Mucosa of rectum (tissue), 2 donors: ENCODE measurements around the gene MAST3.

Experiments used
- H3K27ac ChIP-seq, 2 donors: one replicate each; pipeline ENCODE4 v1.7.0; 2013; ENCODE audit warnings: inconsistent platforms in 2 of 2, low read depth in 2 of 2, low read length in 2 of 2
- H3K27me3 ChIP-seq, 2 donors: one replicate each; pipeline ENCODE4 v1.7.0; 2013; ENCODE audit warnings: low read length in 2 of 2; ENCODE audit not compliant: control insufficient read depth in 2 of 2, insufficient read depth in 2 of 2
- H3K36me3 ChIP-seq, 2 donors: one replicate each; pipeline ENCODE4 v1.7.0; 2013; ENCODE audit warnings: low read length in 2 of 2; ENCODE audit not compliant: control insufficient read depth in 2 of 2, insufficient read depth in 2 of 2
- H3K4me1 ChIP-seq, 2 donors: one replicate each; pipeline ENCODE4 v1.7.0; 2013; ENCODE audit warnings: low read length in 2 of 2, mild to moderate bottlenecking in 1 of 2; ENCODE audit not compliant: control insufficient read depth in 2 of 2, insufficient read depth in 2 of 2
- H3K4me3 ChIP-seq, 2 donors: one replicate each; pipeline ENCODE4 v1.7.0; 2013; ENCODE audit warnings: low read length in 2 of 2
- H3K9ac ChIP-seq, 2 donors: one replicate each; pipeline ENCODE4 v1.7.0; 2013; ENCODE audit warnings: low read length in 2 of 2, low read depth in 1 of 2, mild to moderate bottlenecking in 1 of 2
- H3K9me3 ChIP-seq, 2 donors: one replicate each; pipeline ENCODE4 v1.7.0; 2013; ENCODE audit warnings: low read length in 2 of 2; ENCODE audit not compliant: control insufficient read depth in 2 of 2
- donor health status: healthy.
- donor health status: Normal muscosa, but diverticular disease.

Gene MAST3

GRCh38 chr19:18131841-18132596, 34.4 kb downstream of the MAST3 start:
- Histone ChIP-seq H3K9ac (no peak overlapping the region), H3K36me3 (peaks cover 44 to 55% of the 10 kb centered on the region in 2 donors), H3K9me3 (no peaks in the 10 kb centered on the region), H3K27me3 (no peaks in the 10 kb centered on the region), H3K4me1 (peaks cover 7 to 12% of the 10 kb centered on the region in 2 donors), H3K27ac (no peak overlapping the region), H3K4me3 (no peak overlapping the region)

GRCh38 chr19:18135712-18136584, 38.4 kb downstream of the MAST3 start:
- no peak overlapping the region for H3K4me3 ChIP-seq
- H3K36me3 ChIP-seq: peaks cover 31 to 47% of the 10 kb centered on the region in 2 donors
- peaks cover 7 to 12% of the 10 kb centered on the region in 2 donors for H3K4me1 ChIP-seq
- H3K9ac ChIP-seq: peak overlapping the region in 1 of 2 donors; percentile 14
- H3K27ac ChIP-seq: peak overlapping the region; percentile 70 to 79
- H3K27me3 ChIP-seq: no peaks in the 10 kb centered on the region
- H3K9me3 ChIP-seq: no peaks in the 10 kb centered on the region

- no peaks in the 10 kb centered on the region for H3K27me3 ChIP-seq
- H3K4me1 ChIP-seq: peaks cover 7 to 12% of the 10 kb centered on the region in 2 donors
- H3K27ac ChIP-seq: no peak overlapping the region
- peaks cover 29 to 45% of the 10 kb centered on the region in 2 donors for H3K36me3 ChIP-seq
- H3K9me3 ChIP-seq: no peaks in the 10 kb centered on the region
- H3K4me3 ChIP-seq: no peak overlapping the region
- no peak overlapping the region for H3K9ac ChIP-seq
Observed at GRCh38 chr19:18137242-18137641, 39.7 kb downstream of the MAST3 start.

GRCh38 chr19:18137657-18138339, 40.2 kb downstream of the MAST3 start:
- H3K27ac ChIP-seq: no peak overlapping the region
- no peaks in the 10 kb centered on the region for H3K9me3 ChIP-seq
- H3K9ac ChIP-seq: no peak overlapping the region
- no peak overlapping the region for H3K4me3 ChIP-seq
- peaks cover 25 to 41% of the 10 kb centered on the region in 2 donors for H3K36me3 ChIP-seq
- peaks cover 7 to 12% of the 10 kb centered on the region in 2 donors for H3K4me1 ChIP-seq
- no peaks in the 10 kb centered on the region for H3K27me3 ChIP-seq

- peaks cover 39 to 51% of the 10 kb centered on the region in 2 donors for H3K36me3 ChIP-seq
- H3K27me3 ChIP-seq: no peaks in the 10 kb centered on the region
Observed at GRCh38 chr19:18140473-18140872, 42.9 kb downstream of the MAST3 start.

GRCh38 chr19:18141031-18141430, 43.5 kb downstream of the MAST3 start:
- peaks cover 41 to 52% of the 10 kb centered on the region in 2 donors for H3K36me3 ChIP-seq
- no peak overlapping the region for H3K27ac ChIP-seq
- no peaks in the 10 kb centered on the region for H3K9me3 ChIP-seq
- no peak overlapping the region for H3K4me3 ChIP-seq
- peaks cover 1 to 6% of the 10 kb centered on the region in 2 donors for H3K4me1 ChIP-seq
- no peak overlapping the region for H3K9ac ChIP-seq
- no peaks in the 10 kb centered on the region for H3K27me3 ChIP-seq

More at GRCh38 chr19:18140473-18140872, 42.9 kb downstream of the MAST3 start:
- Histone ChIP-seq H3K9me3 (no peaks in the 10 kb centered on the region), H3K4me3 (no peak overlapping the region), H3K27ac (no peak overlapping the region), H3K9ac (no peak overlapping the region), H3K4me1 (peaks cover 5 to 10% of the 10 kb centered on the region in 2 donors)

- no peak overlapping the region for H3K27ac ChIP-seq
- H3K4me1 ChIP-seq: no peaks in the 10 kb centered on the region
- no peaks in the 10 kb centered on the region for H3K27me3 ChIP-seq
- H3K4me3 ChIP-seq: no peak overlapping the region
- no peak overlapping the region for H3K9ac ChIP-seq
- peaks cover 37 to 49% of the 10 kb centered on the region in 2 donors for H3K36me3 ChIP-seq
- H3K9me3 ChIP-seq: no peaks in the 10 kb centered on the region
Observed at GRCh38 chr19:18143902-18144301, 46.3 kb downstream of the MAST3 start.

- Histone ChIP-seq H3K9ac (no peak overlapping the region), H3K4me3 (no peak overlapping the region), H3K27me3 (no peaks in the 10 kb centered on the region), H3K36me3 (peaks cover 35 to 46% of the 10 kb centered on the region in 2 donors), H3K9me3 (no peaks in the 10 kb centered on the region), H3K4me1 (no peaks in the 10 kb centered on the region), H3K27ac (no peak overlapping the region)
Observed at GRCh38 chr19:18144361-18144760, 46.8 kb downstream of the MAST3 start.

GRCh38 chr19:18144906-18145305, 47.3 kb downstream of the MAST3 start:
- Histone ChIP-seq H3K4me1 (no peaks in the 10 kb centered on the region), H3K27ac (no peak overlapping the region), H3K36me3 (peaks cover 35 to 49% of the 10 kb centered on the region in 2 donors), H3K9ac (no peak overlapping the region), H3K4me3 (no peak overlapping the region), H3K27me3 (no peaks in the 10 kb centered on the region), H3K9me3 (no peaks in the 10 kb centered on the region)
